Measurements from ENCODE around the gene ITGAV. TPM values are rescaled to one million over a fixed set of nuclear protein-coding genes. Genes with fewer than 3 reads are reported as not detected.

ITGAV gene
- total RNA-seq, 2 donors from 2014 or later, result 63.7 to 79.7 TPM

GRCh38 chr2:186617148-186617547 lies 27.3 kb downstream of the ITGAV start:
- H3K9me3 ChIP-seq (ENCODE audit: control insufficient read depth, low read length), result no peaks in the 10 kb centered on the region
- H3K27ac ChIP-seq (ENCODE audit: low read depth, low read length), result no peak overlapping the region
- Mint-ChIP-seq H3K9me3 (no peaks in the 10 kb centered on the region), H3K36me3 (ENCODE audit: low read depth) (peaks cover 9% of the 10 kb centered on the region), H3K4me1 (peaks cover 8% of the 10 kb centered on the region), H3K4me3 (no peak overlapping the region), H3K27ac (no peak overlapping the region), H3K27me3 (ENCODE audit: insufficient read depth) (no peaks in the 10 kb centered on the region)
- DNase-seq, result no peak
- H3K9ac ChIP-seq (ENCODE audit: extremely low read depth, low read length, poor library complexity, severe bottlenecking), result no peak overlapping the region
- WGBS, 2 experiments (ENCODE audit: insufficient coverage in 1 of 2, insufficient read length in 1 of 2), result 95 to 100% methylated on average over 1 to 4 of the region's 4 CpGs
- H3K36me3 ChIP-seq (ENCODE audit: control insufficient read depth, insufficient read depth, low read length), result peaks cover 61% of the 10 kb centered on the region
- no peak for TF ChIP-seq CTCF (conservative IDR thresholded peaks at IDR 0.05)
- no peaks in the 10 kb centered on the region for H3K4me1 ChIP-seq (ENCODE audit: control insufficient read depth, insufficient read depth, low read length)
- no peaks in the 10 kb centered on the region for H3K27me3 ChIP-seq (ENCODE audit: control insufficient read depth, insufficient read depth, low read length, poor library complexity, severe bottlenecking)
- no peak overlapping the region for H3K4me3 ChIP-seq (ENCODE audit: low read length)

- DNase-seq, result no peak
- Histone ChIP-seq H3K36me3 (ENCODE audit: control insufficient read depth, insufficient read depth, low read length) (peaks cover 62% of the 10 kb centered on the region), H3K4me3 (ENCODE audit: low read length) (no peak overlapping the region), H3K27me3 (ENCODE audit: control insufficient read depth, insufficient read depth, low read length, poor library complexity, severe bottlenecking) (no peaks in the 10 kb centered on the region), H3K9ac (ENCODE audit: extremely low read depth, low read length, poor library complexity, severe bottlenecking) (no peak overlapping the region), H3K9me3 (ENCODE audit: control insufficient read depth, low read length) (no peaks in the 10 kb centered on the region), H3K27ac (ENCODE audit: low read depth, low read length) (no peak overlapping the region), H3K4me1 (ENCODE audit: control insufficient read depth, insufficient read depth, low read length) (no peaks in the 10 kb centered on the region)
- WGBS, 2 experiments (ENCODE audit: insufficient coverage in 1 of 2, insufficient read length in 1 of 2), result 100% methylated on average over 1 of the region's 1 CpG
- no peak for TF ChIP-seq CTCF (conservative IDR thresholded peaks at IDR 0.05)
- Mint-ChIP-seq H3K4me1 (peaks cover 5% of the 10 kb centered on the region), H3K27ac (peak overlapping the region; percentile 36), H3K36me3 (ENCODE audit: low read depth) (peaks cover 13% of the 10 kb centered on the region), H3K27me3 (ENCODE audit: insufficient read depth) (no peaks in the 10 kb centered on the region), H3K4me3 (no peak overlapping the region), H3K9me3 (no peaks in the 10 kb centered on the region)
Observed at GRCh38 chr2:186617771-186618170, 27.9 kb downstream of the ITGAV start.

GRCh38 chr2:186618696-186619095 lies 28.8 kb downstream of the ITGAV start:
- no peak overlapping the region for H3K9ac ChIP-seq (ENCODE audit: extremely low read depth, low read length, poor library complexity, severe bottlenecking)
- no peaks in the 10 kb centered on the region for H3K4me1 ChIP-seq (ENCODE audit: control insufficient read depth, insufficient read depth, low read length)
- no peak overlapping the region for H3K4me3 Mint-ChIP-seq
- no peak for DNase-seq
- H3K4me3 ChIP-seq (ENCODE audit: low read length), result no peak overlapping the region
- H3K4me1 Mint-ChIP-seq, result no peaks in the 10 kb centered on the region
- H3K36me3 ChIP-seq (ENCODE audit: control insufficient read depth, insufficient read depth, low read length), result peaks cover 71% of the 10 kb centered on the region
- H3K27ac Mint-ChIP-seq, result no peak overlapping the region
- no peaks in the 10 kb centered on the region for H3K9me3 ChIP-seq (ENCODE audit: control insufficient read depth, low read length)
- H3K27me3 Mint-ChIP-seq (ENCODE audit: insufficient read depth), result no peaks in the 10 kb centered on the region
- no peaks in the 10 kb centered on the region for H3K9me3 Mint-ChIP-seq
- no peaks in the 10 kb centered on the region for H3K27me3 ChIP-seq (ENCODE audit: control insufficient read depth, insufficient read depth, low read length, poor library complexity, severe bottlenecking)
- no peak for TF ChIP-seq CTCF (conservative IDR thresholded peaks at IDR 0.05)
- no peak overlapping the region for H3K27ac ChIP-seq (ENCODE audit: low read depth, low read length)
- H3K36me3 Mint-ChIP-seq (ENCODE audit: low read depth), result peaks cover 21% of the 10 kb centered on the region
- WGBS, 2 experiments (ENCODE audit: insufficient coverage in 1 of 2, insufficient read length in 1 of 2), result 100% methylated on average over 1 of the region's 1 CpG; no CpG with 5 or more reads in 1 of the 2 experiments
